ENCODE data around the gene TAC3. TPM values are rescaled to one million over a fixed set of nuclear protein-coding genes. Genes with fewer than 3 reads are reported as not detected.

The TAC3 gene
- polyA plus RNA-seq, 3 donors: not detected

DNA sequence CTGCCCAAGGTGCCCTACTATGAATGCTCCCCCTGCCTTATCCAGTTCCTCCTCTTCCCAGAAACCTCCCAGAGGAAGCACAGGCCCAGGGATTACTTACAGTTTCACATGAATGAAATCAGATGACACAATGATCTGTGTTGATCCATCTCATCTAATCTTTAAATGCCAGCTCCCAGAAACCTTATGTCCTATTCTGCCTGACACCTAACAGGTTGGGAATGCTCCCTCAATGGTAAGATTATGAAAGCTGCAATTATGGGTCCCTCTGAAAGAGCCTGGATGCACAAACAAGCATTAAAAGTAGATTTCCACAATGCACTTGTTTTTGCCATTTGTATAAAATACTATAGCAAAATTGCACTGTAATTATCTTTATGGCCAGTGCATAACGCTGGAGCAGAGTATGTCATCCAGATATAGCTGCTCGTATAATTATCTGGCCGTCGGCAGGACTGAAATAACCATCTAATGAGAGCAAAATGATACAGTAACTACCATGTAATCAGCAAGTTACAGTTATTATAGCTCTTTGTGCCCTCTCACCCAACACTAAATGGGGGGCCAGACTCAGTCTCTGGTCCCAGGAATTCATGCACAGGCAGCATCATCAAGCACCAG lies 5.6 kb downstream of the TAC3 start:
- no peak overlapping the region for H3K27ac ChIP-seq (ENCODE audit: low read depth, low read length)
- WGBS, 3 donors: 84 to 93% (median 89%) methylated on average over 4 of the region's 4 CpGs

- 84 to 95% (median 93%) methylated on average over 5 of the region's 5 CpGs for WGBS, 3 donors
Observed at GRCh38 chr12:57009949-57010626, 6.2 kb downstream of the TAC3 start.

GRCh38 chr12:57008178-57008577 lies 8.2 kb downstream of the TAC3 start:
- H3K27ac ChIP-seq (ENCODE audit: low read depth, low read length): no peak overlapping the region

More at GRCh38 chr12:57009949-57010626, 6.2 kb downstream of the TAC3 start:
- no peak overlapping the region for H3K27ac ChIP-seq (ENCODE audit: low read depth, low read length)

GRCh38 chr12:57006809-57007475 lies 9.4 kb downstream of the TAC3 start:
- 48 to 63% (median 51%) methylated on average over 10 of the region's 10 CpGs for WGBS, 3 donors
- H3K27ac ChIP-seq (ENCODE audit: low read depth, low read length): no peak overlapping the region

- 0 to 1% (median 0%) methylated on average over 38 to 93 of the region's 94 CpGs for WGBS, 3 donors
- H3K27ac ChIP-seq (ENCODE audit: low read depth, low read length): no peak within 1 kb of the TSS
Observed at GRCh38 chr12:57005980-57006808, 10.1 kb downstream of the TAC3 start, which contains the start of gene ZBTB39. Gene ZBTB39, minus strand, starts transcription at chr12:57006546. Its CDS starts 1,629 bp downstream, at chr12:57004917.

DNA sequence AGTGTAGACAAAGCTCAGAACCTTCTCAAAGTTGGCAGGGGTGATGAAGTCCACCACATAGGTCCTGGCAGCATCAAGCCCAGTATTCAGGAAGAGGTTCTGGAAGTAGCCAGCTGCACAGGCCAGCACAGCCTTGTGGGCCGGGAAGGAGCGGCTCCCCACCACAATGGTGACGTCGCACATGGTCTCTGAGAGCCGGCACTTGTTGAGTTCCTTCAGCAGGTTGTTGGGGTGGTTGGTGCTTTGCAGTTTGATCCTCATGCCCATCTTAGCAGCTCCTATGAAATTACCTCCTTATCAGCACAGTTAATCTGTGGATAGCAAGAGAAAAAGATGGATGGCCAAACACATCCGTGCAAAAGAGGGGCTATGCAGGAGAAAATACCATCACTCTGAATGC lies 11.7 kb downstream of the TAC3 start:
- H3K27ac ChIP-seq (ENCODE audit: low read depth, low read length): no peak overlapping the region
- WGBS, 3 donors: 83 to 88% (median 84%) methylated on average over 6 of the region's 6 CpGs

DNA sequence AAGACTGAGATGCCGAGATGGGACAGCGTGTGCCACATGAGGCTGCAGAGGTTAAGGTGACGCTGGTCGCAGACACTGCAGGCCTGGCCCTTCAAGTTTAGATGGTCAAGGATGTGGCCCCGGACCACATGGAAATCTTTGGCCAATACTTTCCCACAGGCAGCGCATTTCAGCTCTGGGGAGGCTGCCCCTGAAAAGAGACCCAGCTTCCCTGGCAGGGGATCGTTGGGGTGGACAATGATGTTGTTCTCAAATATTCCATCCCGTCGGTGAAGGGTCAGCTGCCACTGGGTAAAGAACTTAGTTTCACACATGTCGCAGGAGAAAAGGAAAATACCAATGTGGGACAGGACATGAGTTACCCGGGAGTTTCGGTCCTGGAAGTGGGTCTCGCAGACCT lies 12.9 kb downstream of the TAC3 start:
- 92 to 94% (median 94%) methylated on average over 13 of the region's 13 CpGs for WGBS, 3 donors
- no peak overlapping the region for H3K27ac ChIP-seq (ENCODE audit: low read depth, low read length)

- no peak overlapping the region for H3K27ac ChIP-seq (ENCODE audit: low read depth, low read length)
- WGBS, 3 donors: 30 to 38% (median 33%) methylated on average over 13 of the region's 13 CpGs
Observed at GRCh38 chr12:57001448-57001906, 14.9 kb downstream of the TAC3 start.

GRCh38 chr12:57000393-57000792 lies 15.9 kb downstream of the TAC3 start:
- WGBS, 3 donors: 53 to 95% (median 76%) methylated on average over 1 of the region's 1 CpG
- H3K27ac ChIP-seq (ENCODE audit: low read depth, low read length): no peak overlapping the region

- no peak overlapping the region for H3K27ac ChIP-seq (ENCODE audit: low read depth, low read length)
- 86 to 89% (median 89%) methylated on average over 4 of the region's 4 CpGs for WGBS, 3 donors
Observed at GRCh38 chr12:56999456-56999855, 16.9 kb downstream of the TAC3 start.

DNA sequence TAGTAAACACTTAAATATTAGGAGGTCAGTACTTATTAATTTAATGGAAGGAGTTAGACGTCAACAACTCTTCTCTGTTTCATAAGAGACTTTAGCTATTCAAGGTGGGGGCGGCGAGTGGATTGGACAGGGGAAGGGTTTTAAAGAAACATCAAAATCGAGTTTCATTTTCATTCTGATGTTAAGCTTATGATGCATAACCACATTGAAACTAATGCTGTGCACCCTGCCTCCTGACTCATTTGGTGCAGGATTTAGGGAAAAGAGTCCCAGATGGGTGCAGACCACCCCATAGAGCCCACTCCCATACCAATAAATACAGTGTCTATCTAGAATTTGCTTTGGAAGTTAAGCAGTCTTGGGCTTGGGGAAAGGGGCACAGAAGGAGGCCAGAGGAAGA lies 17.3 kb downstream of the TAC3 start:
- 69 to 78% (median 69%) methylated on average over 4 of the region's 4 CpGs for WGBS, 3 donors
- no peak overlapping the region for H3K27ac ChIP-seq (ENCODE audit: low read depth, low read length)

GRCh38 chr12:56998316-56998715 lies 18.0 kb downstream of the TAC3 start:
- WGBS, 3 donors: 88 to 94% (median 89%) methylated on average over 6 of the region's 6 CpGs
- no peak overlapping the region for H3K27ac ChIP-seq (ENCODE audit: low read depth, low read length)

DNA sequence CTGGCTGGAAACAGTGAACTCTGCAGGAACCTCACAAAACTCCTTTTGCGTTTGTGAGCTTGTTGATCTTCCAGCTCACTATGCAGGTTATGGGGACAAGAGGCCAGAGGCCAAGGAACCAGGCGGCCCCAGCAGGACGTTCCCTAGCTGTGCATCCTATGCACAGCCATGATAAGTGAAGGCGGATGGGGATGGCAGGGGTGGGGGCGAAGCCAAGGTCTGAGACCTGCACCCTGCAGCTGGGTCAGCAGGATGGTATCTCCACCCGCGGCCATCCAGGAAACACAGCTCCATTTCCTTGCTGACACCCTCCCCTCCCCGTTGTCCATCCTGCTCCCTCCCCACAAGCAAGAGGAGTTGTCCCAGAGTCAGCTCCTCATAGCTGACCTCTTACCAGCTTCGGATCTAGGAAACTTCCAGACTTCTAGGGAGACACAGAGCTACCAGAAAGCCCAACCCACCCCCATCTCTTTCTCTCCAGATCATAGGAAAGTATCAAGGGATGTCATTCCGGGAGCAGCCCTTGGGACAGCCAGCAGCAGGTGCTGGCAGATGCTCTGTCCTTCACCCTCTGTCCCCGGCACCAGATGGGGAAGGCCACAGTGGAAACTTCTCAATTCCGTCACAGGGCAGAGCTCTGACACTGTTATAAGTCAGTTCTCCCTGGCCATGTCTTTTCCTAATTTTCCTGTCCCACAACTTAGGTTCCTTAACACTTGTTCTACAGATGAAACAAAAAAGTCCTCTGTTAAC lies 19.4 kb downstream of the TAC3 start:
- no peak overlapping the region for H3K27ac ChIP-seq (ENCODE audit: low read depth, low read length)
- WGBS, 3 donors: 65 to 71% (median 69%) methylated on average over 12 of the region's 12 CpGs

GRCh38 chr12:56995930-56996496 lies 20.3 kb downstream of the TAC3 start:
- 92 to 98% (median 93%) methylated on average over 7 to 11 of the region's 11 CpGs for WGBS, 3 donors
- no peak overlapping the region for H3K27ac ChIP-seq (ENCODE audit: low read depth, low read length)

- no peak overlapping the region for H3K27ac ChIP-seq (ENCODE audit: low read depth, low read length)
- 88 to 95% (median 90%) methylated on average over 26 of the region's 26 CpGs for WGBS, 3 donors
Observed at GRCh38 chr12:56995201-56995929, 21.0 kb downstream of the TAC3 start.

GRCh38 chr12:56994231-56994746 lies 22.0 kb downstream of the TAC3 start:
- WGBS, 3 donors: 65 to 80% (median 75%) methylated on average over 10 of the region's 10 CpGs
- no peak overlapping the region for H3K27ac ChIP-seq (ENCODE audit: low read depth, low read length)

DNA sequence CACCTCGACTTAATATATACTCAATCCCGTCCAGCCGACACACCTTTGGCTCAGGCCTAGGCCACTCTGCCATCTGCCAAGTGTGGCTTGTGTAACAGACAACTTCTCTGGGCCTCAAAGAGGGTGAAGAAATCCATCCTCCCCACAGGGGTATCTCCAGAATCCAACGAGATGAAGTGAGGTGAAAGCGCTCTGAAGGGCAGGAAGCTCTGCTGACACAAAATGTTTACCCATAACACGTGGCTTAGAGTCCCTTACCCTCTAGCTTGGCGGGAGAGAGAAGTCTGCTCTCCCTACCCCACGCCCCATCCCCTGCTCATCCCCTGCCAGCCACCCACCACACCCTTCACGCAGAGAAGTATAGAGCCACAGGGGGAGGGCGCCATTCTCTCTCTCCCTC lies 23.0 kb downstream of the TAC3 start:
- WGBS, 3 donors: 58 to 71% (median 64%) methylated on average over 10 of the region's 10 CpGs
- no peak overlapping the region for H3K27ac ChIP-seq (ENCODE audit: low read depth, low read length)
